HepG2 (cell line): Measurements from ENCODE around the gene AP4S1. TPM values are rescaled to one million over a fixed set of nuclear protein-coding genes. Genes with fewer than 3 reads are reported as not detected.
A peak's percentile ranks its signal among the peaks of the same experiment; 100 is the strongest.

ENCODE experiments used
- BCL6 ChIP-seq: IDR thresholded peaks from 2 replicates; pipeline ENCODE4 v1.6.1; 2016; ENCODE audit warnings: missing genetic modification reagents, missing compliant biosample characterization
- FOSL1 ChIP-seq: sonication (generic); formaldehyde crosslinking; IDR thresholded peaks from 2 replicates; pipeline ENCODE4 v1.9.0; 2021; ENCODE audit warnings: missing genetic modification reagents, borderline replicate concordance
- FOXM1 ChIP-seq: sonication (generic); formaldehyde crosslinking; IDR thresholded peaks from 2 replicates; pipeline ENCODE4 v1.5.0; 2020; ENCODE audit warnings: missing genetic modification reagents
- HMG20B ChIP-seq: conservative IDR thresholded peaks from 2 replicates; pipeline ENCODE4 v1.6.1; 2016; ENCODE audit warnings: missing genetic modification reagents, missing compliant biosample characterization
- NFYC ChIP-seq: IDR thresholded peaks from 2 replicates; pipeline ENCODE4 v1.6.1; 2016; ENCODE audit warnings: missing genetic modification reagents, missing compliant biosample characterization
- NR2F6 ChIP-seq, 2 experiments: IDR thresholded peaks; 2 replicates each; pipeline ENCODE4 v1.6.1; 2016; ENCODE audit warnings: antibody characterized with exemption in 1 of 2, mild to moderate bottlenecking in 1 of 2
- SP1 ChIP-seq, 2 experiments: fragments of 450-650 bp in 1 of 2; sonication (generic) in 1 of 2; formaldehyde crosslinking in 1 of 2; IDR thresholded peaks; 2 replicates each; pipeline versions ENCODE4 v1.4.0 to v1.6.1; 2016 to 2020; ENCODE audit warnings: missing genetic modification reagents in 1 of 2
- ZFP36L1 ChIP-seq: sonication (generic); formaldehyde crosslinking; IDR thresholded peaks from 2 replicates; pipeline ENCODE4 v1.8.0; 2022; ENCODE audit warnings: mild to moderate bottlenecking, missing genetic modification reagents, moderate library complexity
- ZNF101 ChIP-seq: sonication (generic); formaldehyde crosslinking; IDR thresholded peaks from 2 replicates; pipeline ENCODE4 v1.4.0; 2020; ENCODE audit warnings: mild to moderate bottlenecking, low read depth, missing genetic modification reagents, borderline replicate concordance
- ZNF44 ChIP-seq: sonication (generic); formaldehyde crosslinking; IDR thresholded peaks from 2 replicates; pipeline ENCODE4 v1.5.1; 2020; ENCODE audit warnings: mild to moderate bottlenecking, missing genetic modification reagents
- ZNF619 ChIP-seq: sonication (generic); formaldehyde crosslinking; IDR thresholded peaks from 2 replicates; pipeline ENCODE4 v1.4.0; 2020; ENCODE audit warnings: mild to moderate bottlenecking, missing genetic modification reagents
- ZNF709 ChIP-seq: sonication (generic); formaldehyde crosslinking; IDR thresholded peaks from 2 replicates; pipeline ENCODE4 v1.5.0; 2020; ENCODE audit warnings: mild to moderate bottlenecking, missing genetic modification reagents
- polyA plus RNA-seq, 8 experiments: library from polyadenylated mRNA; depleted of rRNA in 3 of 8; stranded (reverse) in 7 of 8; unstranded in 1 of 8; fragments of >200 nt; fragmentation: Illumina TruSeq in 4 of 8; extraction: Trizol in 4 of 8; gene quantifications; 2 replicates each; pipeline versions ENCODE4 v1.2.1 to v1.2.3, GENCODE V29; 2011 to 2016; ENCODE audit warnings: low read depth in 4 of 8, missing spikeins in 1 of 8, mixed read lengths in 1 of 8; ENCODE audit not compliant: insufficient read depth in 1 of 8
- total RNA-seq, 5 experiments: library from RNA; depleted of rRNA; stranded (reverse); fragments of >200 nt; fragmentation: Illumina TruSeq; extraction: Trizol; gene quantifications; 2 replicates each; pipeline ENCODE4 v1.2.3, GENCODE V29; 2016; ENCODE audit warnings: low read depth in 1 of 5
- TF ChIP-seq, protein P1 (sequence below): sonication (generic); formaldehyde crosslinking; conservative IDR thresholded peaks from 2 replicates; pipeline ENCODE4 v1.4.0; 2020; ENCODE audit warnings: missing genetic modification reagents
- TF ChIP-seq, protein P2 (sequence below): sonication (generic); formaldehyde crosslinking; IDR thresholded peaks from 2 replicates; pipeline ENCODE4; 2020; ENCODE audit warnings: missing genetic modification reagents, mild to moderate bottlenecking, borderline replicate concordance
- TF ChIP-seq, protein P3 (sequence below): IDR thresholded peaks from 2 replicates; pipeline ENCODE4 v1.4.0; 2020; ENCODE audit warnings: mild to moderate bottlenecking, missing genetic modification reagents
- TF ChIP-seq, protein P4 (sequence below): sonication (generic); formaldehyde crosslinking; IDR thresholded peaks from 2 replicates; pipeline ENCODE4 v1.4.0; 2020; ENCODE audit warnings: missing genetic modification reagents
- TF ChIP-seq, protein P5 (sequence below): sonication (generic); formaldehyde crosslinking; IDR thresholded peaks from 2 replicates; pipeline ENCODE4 v1.4.0; 2020; ENCODE audit warnings: mild to moderate bottlenecking, missing genetic modification reagents

The AP4S1 gene
- total and polyA plus RNA-seq, 2 of the 13 experiments (the other 11 are each of a cell fraction or from before 2014, with no cell fraction given): 3.9 to 21.1 TPM

DNA sequence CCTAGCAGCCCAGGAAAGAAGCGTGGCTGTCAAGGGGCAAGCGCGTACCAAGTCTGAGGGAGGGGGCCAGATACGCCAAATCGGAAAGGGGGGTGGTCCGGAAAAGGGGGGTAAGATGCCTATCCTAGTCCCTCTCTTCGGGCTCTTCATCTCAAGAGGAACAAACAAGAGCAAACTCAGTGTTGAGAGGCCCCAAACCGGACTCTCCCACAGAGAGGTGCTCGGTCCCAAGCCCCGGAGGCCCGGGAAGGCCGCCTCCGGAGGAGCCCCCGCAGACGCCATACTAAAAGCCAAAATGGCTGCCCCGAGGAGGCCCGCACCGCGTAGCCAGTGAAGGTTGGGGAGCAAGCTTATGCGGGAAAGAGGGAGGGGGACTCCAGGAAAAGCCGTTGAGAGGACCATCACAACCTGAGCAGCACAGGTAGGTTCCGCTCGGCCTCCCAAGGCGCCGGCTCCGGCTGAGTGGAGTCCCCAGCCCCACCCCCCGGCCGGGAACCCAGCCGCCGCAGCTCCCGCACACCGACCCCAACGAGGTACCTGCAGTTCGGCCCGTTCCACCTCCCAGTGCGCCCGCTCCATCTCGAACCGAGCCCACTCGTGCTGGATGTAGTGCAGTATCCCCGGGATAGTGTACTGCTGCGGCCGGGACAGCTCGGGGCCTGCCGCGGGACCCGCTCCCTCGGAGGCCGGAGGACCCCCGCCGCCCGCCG, at the start of gene AP4S1 (continued):
- TF ChIP-seq, protein P1, sequence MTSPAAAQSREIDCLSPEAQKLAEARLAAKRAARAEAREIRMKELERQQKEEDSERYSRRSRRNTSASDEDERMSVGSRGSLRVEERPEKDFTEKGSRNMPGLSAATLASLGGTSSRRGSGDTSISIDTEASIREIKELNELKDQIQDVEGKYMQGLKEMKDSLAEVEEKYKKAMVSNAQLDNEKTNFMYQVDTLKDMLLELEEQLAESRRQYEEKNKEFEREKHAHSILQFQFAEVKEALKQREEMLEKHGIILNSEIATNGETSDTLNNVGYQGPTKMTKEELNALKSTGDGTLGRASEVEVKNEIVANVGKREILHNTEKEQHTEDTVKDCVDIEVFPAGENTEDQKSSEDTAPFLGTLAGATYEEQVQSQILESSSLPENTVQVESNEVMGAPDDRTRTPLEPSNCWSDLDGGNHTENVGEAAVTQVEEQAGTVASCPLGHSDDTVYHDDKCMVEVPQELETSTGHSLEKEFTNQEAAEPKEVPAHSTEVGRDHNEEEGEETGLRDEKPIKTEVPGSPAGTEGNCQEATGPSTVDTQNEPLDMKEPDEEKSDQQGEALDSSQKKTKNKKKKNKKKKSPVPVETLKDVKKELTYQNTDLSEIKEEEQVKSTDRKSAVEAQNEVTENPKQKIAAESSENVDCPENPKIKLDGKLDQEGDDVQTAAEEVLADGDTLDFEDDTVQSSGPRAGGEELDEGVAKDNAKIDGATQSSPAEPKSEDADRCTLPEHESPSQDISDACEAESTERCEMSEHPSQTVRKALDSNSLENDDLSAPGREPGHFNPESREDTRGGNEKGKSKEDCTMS (CRISPR knock-in tag): no peak; the same call in 1 of the 2 replicates
- TF ChIP-seq, protein P2, sequence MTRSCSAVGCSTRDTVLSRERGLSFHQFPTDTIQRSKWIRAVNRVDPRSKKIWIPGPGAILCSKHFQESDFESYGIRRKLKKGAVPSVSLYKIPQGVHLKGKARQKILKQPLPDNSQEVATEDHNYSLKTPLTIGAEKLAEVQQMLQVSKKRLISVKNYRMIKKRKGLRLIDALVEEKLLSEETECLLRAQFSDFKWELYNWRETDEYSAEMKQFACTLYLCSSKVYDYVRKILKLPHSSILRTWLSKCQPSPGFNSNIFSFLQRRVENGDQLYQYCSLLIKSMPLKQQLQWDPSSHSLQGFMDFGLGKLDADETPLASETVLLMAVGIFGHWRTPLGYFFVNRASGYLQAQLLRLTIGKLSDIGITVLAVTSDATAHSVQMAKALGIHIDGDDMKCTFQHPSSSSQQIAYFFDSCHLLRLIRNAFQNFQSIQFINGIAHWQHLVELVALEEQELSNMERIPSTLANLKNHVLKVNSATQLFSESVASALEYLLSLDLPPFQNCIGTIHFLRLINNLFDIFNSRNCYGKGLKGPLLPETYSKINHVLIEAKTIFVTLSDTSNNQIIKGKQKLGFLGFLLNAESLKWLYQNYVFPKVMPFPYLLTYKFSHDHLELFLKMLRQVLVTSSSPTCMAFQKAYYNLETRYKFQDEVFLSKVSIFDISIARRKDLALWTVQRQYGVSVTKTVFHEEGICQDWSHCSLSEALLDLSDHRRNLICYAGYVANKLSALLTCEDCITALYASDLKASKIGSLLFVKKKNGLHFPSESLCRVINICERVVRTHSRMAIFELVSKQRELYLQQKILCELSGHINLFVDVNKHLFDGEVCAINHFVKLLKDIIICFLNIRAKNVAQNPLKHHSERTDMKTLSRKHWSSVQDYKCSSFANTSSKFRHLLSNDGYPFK: peak; percentile 91
- TF ChIP-seq ZFP36L1 (CRISPR knock-in tag) (no peak), ZNF709 (CRISPR knock-in tag) (peak; percentile 73; the same call in 1 of the 2 replicates), NFYC (CRISPR knock-in tag) (no peak), ZNF619 (CRISPR knock-in tag) (peak; percentile 93), ZNF44 (peak; percentile 94; the same call in 1 of the 2 replicates), ZNF101 (CRISPR knock-in tag) (no peak), NR2F6 (IDR thresholded peaks at IDR 0.05) (no peak; the same call in 1 of the 2 replicates), NR2F6 (CRISPR knock-in tag; IDR thresholded peaks at IDR 0.05) (no peak), BCL6 (CRISPR knock-in tag) (peak; percentile 45), SP1 (IDR thresholded peaks at IDR 0.05) (no peak), SP1 (CRISPR knock-in tag; IDR thresholded peaks at IDR 0.05) (no peak; the same call in 1 of the 2 replicates), HMG20B (CRISPR knock-in tag) (0 out of 2 replicates have a peak, but pooled peaks have one; percentile 33), FOXM1 (CRISPR knock-in tag) (peak; percentile 5; the same call in 1 of the 2 replicates), FOSL1 (CRISPR knock-in tag) (0 out of 2 replicates have a peak, but pooled peaks have one; percentile 4)
- TF ChIP-seq, protein P3, sequence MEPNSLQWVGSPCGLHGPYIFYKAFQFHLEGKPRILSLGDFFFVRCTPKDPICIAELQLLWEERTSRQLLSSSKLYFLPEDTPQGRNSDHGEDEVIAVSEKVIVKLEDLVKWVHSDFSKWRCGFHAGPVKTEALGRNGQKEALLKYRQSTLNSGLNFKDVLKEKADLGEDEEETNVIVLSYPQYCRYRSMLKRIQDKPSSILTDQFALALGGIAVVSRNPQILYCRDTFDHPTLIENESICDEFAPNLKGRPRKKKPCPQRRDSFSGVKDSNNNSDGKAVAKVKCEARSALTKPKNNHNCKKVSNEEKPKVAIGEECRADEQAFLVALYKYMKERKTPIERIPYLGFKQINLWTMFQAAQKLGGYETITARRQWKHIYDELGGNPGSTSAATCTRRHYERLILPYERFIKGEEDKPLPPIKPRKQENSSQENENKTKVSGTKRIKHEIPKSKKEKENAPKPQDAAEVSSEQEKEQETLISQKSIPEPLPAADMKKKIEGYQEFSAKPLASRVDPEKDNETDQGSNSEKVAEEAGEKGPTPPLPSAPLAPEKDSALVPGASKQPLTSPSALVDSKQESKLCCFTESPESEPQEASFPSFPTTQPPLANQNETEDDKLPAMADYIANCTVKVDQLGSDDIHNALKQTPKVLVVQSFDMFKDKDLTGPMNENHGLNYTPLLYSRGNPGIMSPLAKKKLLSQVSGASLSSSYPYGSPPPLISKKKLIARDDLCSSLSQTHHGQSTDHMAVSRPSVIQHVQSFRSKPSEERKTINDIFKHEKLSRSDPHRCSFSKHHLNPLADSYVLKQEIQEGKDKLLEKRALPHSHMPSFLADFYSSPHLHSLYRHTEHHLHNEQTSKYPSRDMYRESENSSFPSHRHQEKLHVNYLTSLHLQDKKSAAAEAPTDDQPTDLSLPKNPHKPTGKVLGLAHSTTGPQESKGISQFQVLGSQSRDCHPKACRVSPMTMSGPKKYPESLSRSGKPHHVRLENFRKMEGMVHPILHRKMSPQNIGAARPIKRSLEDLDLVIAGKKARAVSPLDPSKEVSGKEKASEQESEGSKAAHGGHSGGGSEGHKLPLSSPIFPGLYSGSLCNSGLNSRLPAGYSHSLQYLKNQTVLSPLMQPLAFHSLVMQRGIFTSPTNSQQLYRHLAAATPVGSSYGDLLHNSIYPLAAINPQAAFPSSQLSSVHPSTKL (CRISPR knock-in tag): no peak; the same call in 1 of the 2 replicates
- TF ChIP-seq, protein P4, sequence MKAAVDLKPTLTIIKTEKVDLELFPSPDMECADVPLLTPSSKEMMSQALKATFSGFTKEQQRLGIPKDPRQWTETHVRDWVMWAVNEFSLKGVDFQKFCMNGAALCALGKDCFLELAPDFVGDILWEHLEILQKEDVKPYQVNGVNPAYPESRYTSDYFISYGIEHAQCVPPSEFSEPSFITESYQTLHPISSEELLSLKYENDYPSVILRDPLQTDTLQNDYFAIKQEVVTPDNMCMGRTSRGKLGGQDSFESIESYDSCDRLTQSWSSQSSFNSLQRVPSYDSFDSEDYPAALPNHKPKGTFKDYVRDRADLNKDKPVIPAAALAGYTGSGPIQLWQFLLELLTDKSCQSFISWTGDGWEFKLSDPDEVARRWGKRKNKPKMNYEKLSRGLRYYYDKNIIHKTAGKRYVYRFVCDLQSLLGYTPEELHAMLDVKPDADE (CRISPR knock-in tag): no peak
- TF ChIP-seq, protein P5, sequence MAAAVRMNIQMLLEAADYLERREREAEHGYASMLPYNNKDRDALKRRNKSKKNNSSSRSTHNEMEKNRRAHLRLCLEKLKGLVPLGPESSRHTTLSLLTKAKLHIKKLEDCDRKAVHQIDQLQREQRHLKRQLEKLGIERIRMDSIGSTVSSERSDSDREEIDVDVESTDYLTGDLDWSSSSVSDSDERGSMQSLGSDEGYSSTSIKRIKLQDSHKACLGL (CRISPR knock-in tag): peak; percentile 95
